Left renal pelvis (tissue), 4 donors: ENCODE measurements around the gene ESPNL. TPM values are rescaled to one million over a fixed set of nuclear protein-coding genes. Genes with fewer than 3 reads are reported as not detected.
A peak's percentile ranks its signal among the peaks of the same experiment; 100 is the strongest.

ENCODE experiments used
- DNase-seq, 4 donors: peaks; one replicate each; pipeline ENCODE4 v3.0.0-alpha.2; 2013; ENCODE audit warnings: low read depth in 4 of 4, low spot score in 3 of 4
- polyA plus RNA-seq, 4 donors: library from polyadenylated mRNA; unstranded; fragments of 120-200 nt; gene quantifications; one replicate each; pipeline ENCODE4 v1.2.1, GENCODE V29; 2013; ENCODE audit not compliant: insufficient read length in 4 of 4

Gene ESPNL
- polyA plus RNA-seq, 4 donors, result 0.86 to 2.9 (median 1.7) TPM

GRCh38 chr2:238127165-238128060 is 27.3 kb downstream of the ESPNL start:
- DNase-seq, result peak in 1 of 4 donors; percentile 35

GRCh38 chr2:238128061-238128440 is 27.9 kb downstream of the ESPNL start:
- DNase-seq, result no peak

GRCh38 chr2:238128534-238129001 is 28.4 kb downstream of the ESPNL start:
- no peak for DNase-seq

GRCh38 chr2:238129166-238130010 is 29.2 kb downstream of the ESPNL start:
- DNase-seq, result no peak

GRCh38 chr2:238130111-238130695 is 30.1 kb downstream of the ESPNL start:
- no peak for DNase-seq

- no peak for DNase-seq
Measured at GRCh38 chr2:238130696-238131628, 30.8 kb downstream of the ESPNL start.

- DNase-seq, result no peak
Measured at GRCh38 chr2:238131761-238132462, 31.8 kb downstream of the ESPNL start.

GRCh38 chr2:238132463-238133450 is 32.6 kb downstream of the ESPNL start:
- DNase-seq, result no peak

- no peak for DNase-seq
Measured at GRCh38 chr2:238133499-238134392, 33.6 kb downstream of the ESPNL start.

GRCh38 chr2:238134393-238134785 is 34.2 kb downstream of the ESPNL start:
- no peak for DNase-seq

- DNase-seq, result no peak
Measured at GRCh38 chr2:238135601-238136150, 35.5 kb downstream of the ESPNL start.

GRCh38 chr2:238136820-238137537 is 36.8 kb downstream of the ESPNL start:
- no peak for DNase-seq

GRCh38 chr2:238137885-238138284 is 37.7 kb downstream of the ESPNL start:
- no peak for DNase-seq

GRCh38 chr2:238138331-238139195 is 38.4 kb downstream of the ESPNL start, which contains the start of gene KLHL30:
KLHL30 (plus strand) TSS chr2:238138668; CDS start chr2:238140755, 2,087 bp downstream.
- no peak for DNase-seq
